HG03520 (cell line): Measurements from ENCODE around the gene DSPP.

Experiments used
- ATAC-seq: cut with Tn5 transposase; IDR thresholded peaks from one replicate; pipeline ENCODE4 v1.9.1; 2021; ENCODE audit warnings: mild to moderate bottlenecking, moderate library complexity; ENCODE audit not compliant: unreplicated experiment

DSPP gene

DNA sequence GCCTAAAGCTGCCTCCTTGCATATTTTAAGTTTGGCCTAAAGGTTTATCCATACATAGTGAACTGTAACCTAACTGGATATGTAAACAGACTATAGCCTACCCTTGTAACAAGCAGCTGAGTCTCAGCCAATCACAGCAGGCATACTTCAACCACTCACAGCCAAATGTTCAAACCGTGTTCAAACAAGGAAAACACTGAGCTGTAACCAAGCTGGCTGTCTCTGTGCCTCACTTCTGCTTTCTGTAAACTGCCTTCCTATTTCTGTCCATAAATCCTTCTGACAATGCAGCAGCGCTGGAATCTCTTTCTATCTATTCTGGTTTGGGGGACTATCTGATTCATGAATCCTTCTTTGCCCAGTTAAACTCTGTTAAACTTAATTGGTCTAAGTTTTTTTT, 16.4 kb downstream of the DSPP start:
- peak; percentile 84 for ATAC-seq

DNA sequence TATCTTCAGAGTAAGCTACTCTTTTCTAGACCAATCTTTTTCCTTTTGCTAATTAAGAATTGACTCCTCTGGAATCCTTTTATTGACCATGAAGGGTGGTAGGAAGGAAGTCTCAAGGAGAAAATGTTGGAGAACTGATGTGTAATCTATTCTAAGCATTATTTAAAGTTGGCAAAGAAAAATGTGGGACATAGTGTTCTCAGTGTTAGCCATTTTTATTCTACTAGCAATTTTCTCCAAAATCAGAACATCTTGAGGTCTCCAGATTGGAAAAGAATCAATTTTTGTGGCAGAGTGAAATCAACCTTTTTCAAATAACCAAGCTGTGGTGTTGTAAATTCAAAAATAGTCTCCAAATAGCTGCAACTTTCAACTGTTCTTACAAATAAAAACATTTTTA, 23.3 kb downstream of the DSPP start:
- ATAC-seq: no peak

DNA sequence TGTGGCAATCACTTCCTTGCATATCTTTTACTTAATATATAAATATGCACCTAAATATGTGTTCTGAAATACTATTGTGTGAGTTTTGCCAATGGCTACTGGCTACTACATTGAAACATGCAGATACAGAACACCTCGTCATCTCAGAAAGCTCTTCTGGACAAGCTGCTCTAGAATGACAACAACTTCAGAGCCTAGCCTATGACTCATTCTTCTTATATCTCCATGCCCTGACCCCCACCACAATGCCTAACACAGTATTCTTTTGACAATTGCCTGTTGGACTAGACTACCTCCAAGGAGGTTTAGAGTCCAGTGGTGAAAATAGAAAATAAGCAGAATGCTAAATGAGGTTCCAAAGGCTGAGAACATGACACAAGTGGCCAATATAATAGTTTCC, 24.1 kb downstream of the DSPP start:
- ATAC-seq: no peak

DNA sequence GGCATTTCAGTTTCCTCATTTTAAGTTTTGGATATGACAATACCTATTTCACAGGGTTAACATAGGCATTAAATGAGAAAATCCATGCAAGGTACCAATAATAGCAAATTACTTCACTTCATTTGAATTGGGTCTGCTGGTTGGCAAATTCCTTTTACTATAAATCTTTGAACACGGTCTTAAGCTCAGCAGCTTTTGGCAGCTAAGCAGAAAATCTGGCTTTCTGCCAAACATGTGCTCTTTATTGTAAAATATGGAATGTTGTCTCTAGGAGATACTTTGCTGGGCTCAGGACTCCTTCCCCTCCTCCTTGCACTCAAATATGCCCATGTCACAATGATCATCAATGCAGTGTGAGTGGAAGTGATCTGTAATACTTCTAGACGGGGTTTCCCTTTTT, 24.9 kb downstream of the DSPP start:
- ATAC-seq: no peak

DNA sequence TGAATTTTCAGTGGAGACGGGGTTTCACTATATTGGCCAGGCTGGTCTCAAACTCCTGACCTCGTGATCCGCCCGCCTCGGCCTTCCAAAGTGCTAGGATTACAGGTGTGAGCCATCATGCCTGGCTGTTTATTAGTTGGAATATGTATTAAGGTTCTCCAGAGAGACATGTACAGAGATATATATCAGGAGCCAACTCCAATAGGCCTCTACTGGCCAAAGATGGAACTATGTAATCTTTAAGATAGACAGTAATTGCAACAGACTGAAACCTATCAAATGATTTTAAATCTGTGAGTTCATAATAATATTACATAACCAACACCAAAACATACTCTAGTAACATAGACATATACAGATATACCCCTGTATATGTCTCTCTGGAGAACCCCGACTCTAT, 36.0 kb downstream of the DSPP start:
- no peak for ATAC-seq

DNA sequence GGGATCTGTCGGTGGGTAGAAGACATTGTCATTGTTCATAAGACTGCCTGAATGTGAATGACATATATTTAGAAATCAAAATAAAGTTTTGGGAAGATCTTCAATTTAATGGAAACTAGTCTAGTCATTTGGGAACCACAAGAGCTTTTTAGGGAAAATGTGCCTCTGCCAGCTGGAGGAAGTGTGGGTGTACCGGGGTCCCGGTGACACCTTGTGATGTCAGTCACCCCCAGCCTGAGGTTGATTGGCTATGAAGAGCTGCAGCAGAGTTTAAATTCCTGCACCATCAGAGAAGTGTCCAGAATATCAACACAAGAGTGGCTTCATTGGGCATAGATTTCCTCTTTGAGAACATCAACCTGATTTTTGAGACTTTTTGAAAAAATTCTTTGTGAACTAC, 41.7 kb downstream of the DSPP start, which contains the start of gene DMP1:
Gene DMP1, plus strand, starts transcription at position 301 of the 400 bp plus-strand sequence. CDS start 6,213 bp downstream, outside the sequence.
- ATAC-seq: no peak

DNA sequence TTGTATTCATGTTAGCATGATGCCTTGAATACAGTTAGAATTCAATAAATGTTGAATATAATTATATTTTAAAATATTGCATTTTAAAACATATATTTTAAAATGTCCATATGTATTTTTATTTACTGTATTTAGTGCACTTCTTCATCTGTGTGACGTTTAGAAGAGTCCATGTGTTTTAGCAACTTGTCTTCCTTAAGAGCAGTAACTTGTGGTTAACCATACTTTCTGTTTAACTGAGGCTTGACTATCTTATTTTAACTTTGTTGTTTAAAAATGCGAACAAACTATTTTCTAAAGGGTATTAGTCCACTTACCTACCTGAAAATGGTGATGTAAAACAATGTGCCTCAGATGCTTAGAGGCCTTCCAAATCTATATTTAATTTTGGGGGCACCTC, 42.6 kb downstream of the DSPP start:
- no peak for ATAC-seq

DNA sequence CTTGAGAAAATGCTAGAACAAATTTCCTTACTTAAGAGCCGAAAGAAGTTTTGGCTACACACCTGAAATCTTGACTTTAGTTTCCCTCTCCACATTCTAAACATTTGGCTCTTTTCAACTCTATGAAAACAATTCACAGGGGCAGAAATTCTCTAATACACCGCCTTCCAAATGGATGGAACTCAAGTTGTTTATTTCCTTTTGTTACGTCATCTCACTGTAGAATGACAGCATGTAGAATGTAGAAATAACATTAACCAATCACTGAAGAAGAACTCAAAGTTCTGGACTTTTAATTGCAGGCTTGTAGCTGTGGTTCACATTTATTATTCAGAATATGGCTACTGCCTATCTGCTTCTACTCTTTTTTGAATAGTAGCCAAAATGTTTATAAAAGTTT, 43.6 kb downstream of the DSPP start:
- ATAC-seq: no peak

DNA sequence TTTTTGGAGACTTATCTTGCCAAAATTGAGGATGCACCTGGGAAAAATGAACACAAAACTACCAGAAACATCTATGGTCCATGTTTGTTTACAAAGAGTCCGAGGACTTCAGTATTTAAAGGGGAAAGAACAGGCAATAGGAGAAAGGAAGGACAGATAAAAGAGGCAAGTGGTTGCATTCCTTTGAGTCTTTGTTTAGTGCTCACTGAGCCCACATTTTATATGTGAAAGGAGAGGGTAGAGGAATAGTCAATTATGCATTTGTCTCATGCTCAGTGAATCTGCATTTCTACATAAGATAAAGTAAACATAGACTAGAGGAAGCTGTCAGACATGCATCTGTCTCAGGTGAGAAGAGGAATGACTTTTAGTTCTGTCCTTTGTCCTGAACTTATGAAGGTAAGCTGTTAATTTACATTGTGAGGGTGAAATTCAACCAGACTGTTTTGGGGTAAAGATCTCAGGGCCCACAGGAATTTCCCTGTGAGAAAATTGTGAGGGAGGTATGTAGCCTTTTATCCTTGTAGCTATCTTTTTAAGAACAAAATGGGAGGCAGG, 46.2 kb downstream of the DSPP start:
- no peak for ATAC-seq

DNA sequence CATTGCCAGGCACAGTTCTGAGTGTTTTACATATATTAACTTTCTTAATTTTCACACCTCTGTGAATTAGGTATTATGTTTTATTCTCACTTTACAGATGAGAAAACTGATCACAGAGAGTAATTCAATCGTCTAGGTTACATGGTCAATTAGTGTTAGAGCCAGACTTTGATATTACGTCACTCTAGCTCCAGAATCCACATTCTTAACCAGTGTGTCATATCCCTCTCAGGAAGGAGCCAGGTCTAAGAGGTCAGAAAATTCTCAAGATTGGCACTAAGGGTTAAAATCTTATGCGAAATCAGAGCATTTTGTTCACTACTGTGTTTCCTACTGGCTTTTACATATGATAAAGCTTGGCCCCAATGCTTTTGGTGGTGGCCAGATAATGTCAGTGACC, 49.2 kb downstream of the DSPP start:
- no peak for ATAC-seq

DNA sequence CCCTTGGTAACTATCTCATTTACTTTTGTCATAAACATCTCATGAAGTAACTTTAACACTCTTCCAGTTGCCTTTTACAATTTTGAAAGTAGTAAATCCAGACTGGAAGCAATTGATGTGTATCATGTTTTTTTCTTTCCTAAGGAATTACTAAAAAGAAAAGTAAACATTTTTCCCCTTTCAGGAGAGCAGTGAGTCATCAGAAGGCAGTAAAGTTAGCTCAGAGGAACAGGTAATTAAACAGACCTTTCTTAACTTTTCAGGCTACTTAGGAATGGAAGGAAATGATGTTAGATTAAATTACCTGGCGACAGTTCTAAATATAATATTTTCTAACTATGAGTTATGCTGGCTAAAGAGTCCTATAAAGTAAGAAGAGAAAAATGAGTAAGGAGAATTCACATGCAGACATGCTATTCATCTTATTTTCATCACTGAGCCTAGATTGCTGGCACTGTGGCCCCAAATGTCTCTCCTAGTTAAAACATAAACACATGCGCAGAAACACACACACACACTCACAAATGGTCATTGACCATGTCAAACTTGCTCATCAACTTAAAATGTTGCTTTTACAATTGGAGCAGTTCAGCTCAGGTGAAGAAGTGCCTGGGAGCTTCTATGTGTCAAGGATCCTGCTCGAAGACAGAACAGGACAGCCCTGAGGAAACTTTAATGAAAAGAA, 51.1 kb downstream of the DSPP start:
- ATAC-seq: no peak

DNA sequence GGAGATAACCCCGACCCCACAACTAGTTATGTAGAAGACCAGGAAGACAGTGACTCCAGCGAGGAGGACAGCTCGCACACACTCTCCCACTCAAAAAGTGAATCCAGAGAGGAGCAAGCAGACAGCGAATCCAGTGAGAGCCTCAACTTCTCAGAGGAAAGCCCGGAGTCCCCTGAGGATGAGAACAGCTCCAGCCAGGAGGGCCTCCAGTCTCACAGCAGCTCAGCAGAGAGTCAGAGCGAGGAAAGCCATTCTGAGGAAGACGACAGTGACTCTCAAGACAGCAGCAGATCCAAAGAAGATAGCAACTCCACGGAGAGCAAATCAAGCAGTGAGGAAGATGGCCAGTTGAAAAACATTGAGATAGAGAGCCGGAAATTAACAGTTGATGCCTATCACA, 54.5 kb downstream of the DSPP start:
- ATAC-seq: no peak
